RWPE2 (cell line): ENCODE data around the gene DAP3.
"Not testable (repeated sequence)": the region's sequence is repeated elsewhere in the genome, so short reads cannot be mapped to it uniquely, and the experiment has no call there.

Experiments used
- ATAC-seq: fragments of 200-7000 bp; cut with Tn5 transposase; 3 replicates; pipeline ENCODE4 v1.9.1; 2021; ENCODE audit warnings: low read depth
- DNase-seq: peaks from one replicate; pipeline ENCODE4 v3.0.0-alpha.2; 2020; ENCODE audit warnings: low spot score
- H3K27ac ChIP-seq: fragments of 450-650 bp; 2 replicates; pipeline ENCODE4 v1.5.1; 2017; ENCODE audit warnings: mild to moderate bottlenecking; ENCODE audit not compliant: poor library complexity, severe bottlenecking
- H3K27me3 ChIP-seq: fragments of 250-450 bp; sonication (Bioruptor Pico); 2 replicates; pipeline ENCODE4 v1.5.1; 2021; ENCODE audit warnings: mild to moderate bottlenecking, moderate library complexity; ENCODE audit not compliant: insufficient read depth, poor library complexity, severe bottlenecking
- H3K36me3 ChIP-seq: fragments of 250-450 bp; sonication (Bioruptor Pico); 2 replicates; pipeline ENCODE4 v1.5.1; 2020; ENCODE audit warnings: low read depth, mild to moderate bottlenecking, moderate library complexity
- H3K4me1 ChIP-seq: fragments of 250-450 bp; sonication (Bioruptor Pico); 2 replicates; pipeline ENCODE4 v1.5.1; 2021; ENCODE audit warnings: mild to moderate bottlenecking, moderate library complexity; ENCODE audit not compliant: insufficient read depth, poor library complexity, severe bottlenecking
- H3K4me3 ChIP-seq: fragments of 250-450 bp; sonication (Bioruptor Pico); 2 replicates; pipeline ENCODE4 v1.5.1; 2021; ENCODE audit warnings: mild to moderate bottlenecking, moderate library complexity; ENCODE audit not compliant: severe bottlenecking
- H3K9me3 ChIP-seq: fragments of 250-450 bp; sonication (Bioruptor Pico); 2 replicates; pipeline ENCODE4 v1.5.1; 2021; ENCODE audit warnings: mild to moderate bottlenecking, moderate library complexity; ENCODE audit not compliant: severe bottlenecking
- CTCF ChIP-seq: fragments of 450-650 bp; IDR thresholded peaks from one replicate; pipeline ENCODE4 v1.5.1; 2017; ENCODE audit warnings: mild to moderate bottlenecking, moderate library complexity; ENCODE audit not compliant: poor library complexity, severe bottlenecking

The DAP3 gene

GRCh38 chr1:155695072-155695471 lies 6.2 kb downstream of the DAP3 start:
- Histone ChIP-seq H3K27ac (no peak overlapping the region), H3K4me3 (no peak overlapping the region), H3K27me3 (no peaks in the 10 kb centered on the region), H3K4me1 (peaks cover 7% of the 10 kb centered on the region), H3K36me3 (peaks cover 51% of the 10 kb centered on the region), H3K9me3 (peaks cover 2% of the 10 kb centered on the region)
- ATAC-seq, result no peak
- no peak for TF ChIP-seq CTCF
- DNase-seq, result no peak

- Histone ChIP-seq H3K27me3 (no peaks in the 10 kb centered on the region), H3K4me3 (no peak overlapping the region), H3K36me3 (peaks cover 46% of the 10 kb centered on the region), H3K4me1 (peaks cover 4% of the 10 kb centered on the region), H3K9me3 (peaks cover 2% of the 10 kb centered on the region), H3K27ac (no peak overlapping the region)
- no peak for TF ChIP-seq CTCF
- ATAC-seq (no peak), DNase-seq (no peak)
Measured at GRCh38 chr1:155695608-155696007, 6.7 kb downstream of the DAP3 start.

- TF ChIP-seq CTCF, result no peak
- ATAC-seq, result no peak
- H3K27me3 ChIP-seq, result no peaks in the 10 kb centered on the region
- H3K4me1 ChIP-seq, result peaks cover 4% of the 10 kb centered on the region
- peaks cover under 1% of the 10 kb centered on the region for H3K9me3 ChIP-seq
- no peak for DNase-seq
- H3K27ac ChIP-seq, result no peak overlapping the region
- peaks cover 36% of the 10 kb centered on the region for H3K36me3 ChIP-seq
- no peak overlapping the region for H3K4me3 ChIP-seq
Measured at GRCh38 chr1:155696524-155696923, 7.6 kb downstream of the DAP3 start.

- no peak for TF ChIP-seq CTCF
- DNase-seq (no peak), ATAC-seq (no peak)
Measured at GRCh38 chr1:155697046-155697445, 8.2 kb downstream of the DAP3 start.

GRCh38 chr1:155697616-155698015 lies 8.7 kb downstream of the DAP3 start:
- H3K27me3 ChIP-seq, ATAC-seq, DNase-seq, H3K4me1 ChIP-seq, H3K9me3 ChIP-seq, H3K4me3 ChIP-seq, H3K27ac ChIP-seq: not testable (repeated sequence)
- H3K36me3 ChIP-seq, result peaks cover 26% of the 10 kb centered on the region

More at GRCh38 chr1:155697046-155697445, 8.2 kb downstream of the DAP3 start:
- Histone ChIP-seq H3K36me3 (peaks cover 31% of the 10 kb centered on the region), H3K27me3 (no peaks in the 10 kb centered on the region), H3K27ac (no peak overlapping the region), H3K4me1 (peaks cover 4% of the 10 kb centered on the region), H3K9me3 (no peaks in the 10 kb centered on the region), H3K4me3 (no peak overlapping the region)
